ENCODE measurements around the gene IFRD1.

IFRD1 gene

GRCh38 chr7:112421666-112422486, 28.4 kb upstream of the IFRD1 start:
- peaks cover 0 to 27% (median 7%) of the 10 kb centered on the region in 4 donors for H3K4me1 ChIP-seq
- DNase-seq, result no peak
- no peaks in the 10 kb centered on the region for H3K27me3 ChIP-seq
- H3K9me3 ChIP-seq, result peaks cover 0 to 4% (median 0%) of the 10 kb centered on the region in 3 donors
- H3K4me3 ChIP-seq, result no peak overlapping the region
- H3K27ac ChIP-seq, result no peak overlapping the region
- TF ChIP-seq CTCF (IDR thresholded peaks at IDR 0.05), result no peak
- intact Hi-C loops (cut with DNase I; ENCODE audit: low total_unique reads), result no loop called here
- no peaks in the 10 kb centered on the region for H3K36me3 ChIP-seq

- Histone ChIP-seq H3K27me3 (no peaks in the 10 kb centered on the region), H3K27ac (peak overlapping the region in 1 of 2 donors; percentile 14), H3K4me3 (no peak overlapping the region), H3K36me3 (no peaks in the 10 kb centered on the region), H3K4me1 (peaks cover 0 to 27% (median 7%) of the 10 kb centered on the region in 4 donors), H3K9me3 (no peaks in the 10 kb centered on the region)
- intact Hi-C loops (cut with DNase I; ENCODE audit: low total_unique reads), result no loop called here
- no peak for TF ChIP-seq CTCF (IDR thresholded peaks at IDR 0.05)
- peak; percentile 79 to 82 for DNase-seq
Measured at GRCh38 chr7:112422842-112423496, 27.3 kb upstream of the IFRD1 start.

DNA sequence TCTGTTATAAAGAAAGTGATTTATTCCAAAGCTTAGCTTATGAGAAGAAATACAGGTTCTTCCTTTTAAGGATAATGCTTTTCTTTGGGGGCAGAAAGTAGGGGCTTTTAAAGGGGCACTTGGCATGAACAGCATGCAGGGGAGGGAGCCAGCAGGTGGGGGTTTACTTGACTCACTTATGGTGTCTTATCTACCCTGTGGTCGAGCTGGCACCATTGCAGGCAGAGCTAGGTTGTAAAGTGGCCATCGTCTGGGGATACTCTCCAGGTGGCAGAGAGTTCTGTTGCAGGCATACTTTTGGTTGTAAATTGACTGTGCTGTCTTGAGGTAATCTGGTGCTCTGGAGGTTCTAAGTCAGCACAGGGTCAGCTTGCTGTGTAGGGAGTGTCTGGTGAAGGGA, 26.3 kb upstream of the IFRD1 start:
- H3K27ac ChIP-seq, result no peak overlapping the region
- intact Hi-C loops (cut with DNase I; ENCODE audit: low total_unique reads), result no loop called here
- peaks cover 0 to 27% (median 7%) of the 10 kb centered on the region in 4 donors for H3K4me1 ChIP-seq
- no peak overlapping the region for H3K4me3 ChIP-seq
- H3K9me3 ChIP-seq, result no peaks in the 10 kb centered on the region
- TF ChIP-seq CTCF (IDR thresholded peaks at IDR 0.05), result no peak
- no peaks in the 10 kb centered on the region for H3K36me3 ChIP-seq
- no peak for DNase-seq
- H3K27me3 ChIP-seq, result no peaks in the 10 kb centered on the region

GRCh38 chr7:112427984-112428383, 22.3 kb upstream of the IFRD1 start:
- no peaks in the 10 kb centered on the region for H3K27me3 ChIP-seq
- no peak for DNase-seq
- H3K36me3 ChIP-seq, result no peaks in the 10 kb centered on the region
- H3K4me1 ChIP-seq, result peaks cover 0 to 7% (median 2%) of the 10 kb centered on the region in 4 donors
- no peaks in the 10 kb centered on the region for H3K9me3 ChIP-seq
- intact Hi-C loops (cut with DNase I; ENCODE audit: low total_unique reads), result no loop called here
- TF ChIP-seq CTCF (IDR thresholded peaks at IDR 0.05), result no peak
- H3K27ac ChIP-seq, result no peak overlapping the region
- H3K4me3 ChIP-seq, result no peak overlapping the region

DNA sequence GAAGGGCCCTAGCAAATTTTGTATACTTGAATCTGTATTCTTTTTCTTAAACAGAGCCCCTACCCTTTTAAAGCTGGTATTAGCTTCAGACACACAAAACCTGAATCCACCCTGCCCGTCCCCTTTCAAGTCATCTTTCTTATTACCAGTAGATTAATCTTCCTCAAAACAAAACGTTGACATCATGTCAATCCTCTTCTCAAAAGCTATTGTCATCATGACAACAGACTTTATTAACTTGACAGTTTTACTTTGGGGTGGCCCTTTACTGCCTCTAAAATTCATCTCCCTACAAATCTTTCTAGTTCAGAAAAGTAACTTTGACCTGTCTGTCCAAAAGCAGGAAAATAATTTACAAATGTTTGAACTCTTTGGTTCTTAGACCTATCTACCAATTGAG, 21.5 kb upstream of the IFRD1 start:
- Histone ChIP-seq H3K27ac (no peak overlapping the region), H3K9me3 (no peaks in the 10 kb centered on the region), H3K36me3 (no peaks in the 10 kb centered on the region), H3K27me3 (no peaks in the 10 kb centered on the region), H3K4me1 (no peaks in the 10 kb centered on the region), H3K4me3 (no peak overlapping the region)
- intact Hi-C loops (cut with DNase I; ENCODE audit: low total_unique reads), result no loop called here
- DNase-seq, result no peak
- TF ChIP-seq CTCF (IDR thresholded peaks at IDR 0.05), result no peak
